Ascending aorta (tissue), 2 donors: ENCODE results near the gene LILRB4. TPM values are rescaled to one million over a fixed set of nuclear protein-coding genes. Genes with fewer than 3 reads are reported as not detected.
A peak's percentile ranks its signal among the peaks of the same experiment; 100 is the strongest.
"Not testable (repeated sequence)": the region's sequence is repeated elsewhere in the genome, so short reads cannot be mapped to it uniquely, and the experiment has no call there.

ENCODE experiments used
- DNase-seq, 2 donors: peaks; one replicate each; pipeline ENCODE4 v3.0.0-alpha.2; 2019; ENCODE audit warnings: low spot score in 2 of 2
- H3K27ac ChIP-seq, 2 donors: fragments of 200-600 bp; sonication (generic); one replicate each; pipeline ENCODE4 v1.5.1; 2016 to 2017; ENCODE audit warnings: mild to moderate bottlenecking in 1 of 2
- H3K27me3 ChIP-seq: fragments of 200-600 bp; sonication (generic); one replicate; pipeline ENCODE4 v1.5.1; 2017
- H3K36me3 ChIP-seq, 2 donors: fragments of 200-600 bp; sonication (generic); one replicate each; pipeline ENCODE4 v1.5.1; 2016
- H3K4me1 ChIP-seq, 2 donors: fragments of 200-600 bp; sonication (generic); one replicate each; pipeline ENCODE4 v1.5.1; 2016 to 2017; ENCODE audit warnings: mild to moderate bottlenecking in 1 of 2
- H3K4me3 ChIP-seq, 2 donors: fragments of 200-600 bp; sonication (generic); one replicate each; pipeline ENCODE4 v1.5.1; 2016 to 2017; ENCODE audit warnings: mild to moderate bottlenecking in 1 of 2
- H3K9me3 ChIP-seq, 2 donors: fragments of 200-600 bp; sonication (generic); one replicate each; pipeline ENCODE4 v1.5.1; 2016
- intact Hi-C: fragments of 100-400 bp; cut with DNase I; formaldehyde crosslinking; loops from one replicate; pipeline ENCODE4 v1.15.1; 2023
- total RNA-seq: library from RNA; depleted of rRNA; stranded (reverse); fragments of >200 nt; gene quantifications from one replicate; pipeline ENCODE4 v1.1.0, GENCODE V29; 2016
- TF ChIP-seq, protein P1 (sequence below), 3 experiments: fragments of 200-600 bp in 2 of 3; fragments of 450-650 bp in 1 of 3; sonication (generic) in 2 of 3; IDR thresholded peaks; one replicate each; pipeline ENCODE4 v1.5.1; 2016 to 2019; ENCODE audit warnings: antibody characterized with exemption in 3 of 3, mild to moderate bottlenecking in 1 of 3, moderate library complexity in 1 of 3

Gene LILRB4
- total RNA-seq, 1 donor from 2014 or later = 0.64 TPM

DNA sequence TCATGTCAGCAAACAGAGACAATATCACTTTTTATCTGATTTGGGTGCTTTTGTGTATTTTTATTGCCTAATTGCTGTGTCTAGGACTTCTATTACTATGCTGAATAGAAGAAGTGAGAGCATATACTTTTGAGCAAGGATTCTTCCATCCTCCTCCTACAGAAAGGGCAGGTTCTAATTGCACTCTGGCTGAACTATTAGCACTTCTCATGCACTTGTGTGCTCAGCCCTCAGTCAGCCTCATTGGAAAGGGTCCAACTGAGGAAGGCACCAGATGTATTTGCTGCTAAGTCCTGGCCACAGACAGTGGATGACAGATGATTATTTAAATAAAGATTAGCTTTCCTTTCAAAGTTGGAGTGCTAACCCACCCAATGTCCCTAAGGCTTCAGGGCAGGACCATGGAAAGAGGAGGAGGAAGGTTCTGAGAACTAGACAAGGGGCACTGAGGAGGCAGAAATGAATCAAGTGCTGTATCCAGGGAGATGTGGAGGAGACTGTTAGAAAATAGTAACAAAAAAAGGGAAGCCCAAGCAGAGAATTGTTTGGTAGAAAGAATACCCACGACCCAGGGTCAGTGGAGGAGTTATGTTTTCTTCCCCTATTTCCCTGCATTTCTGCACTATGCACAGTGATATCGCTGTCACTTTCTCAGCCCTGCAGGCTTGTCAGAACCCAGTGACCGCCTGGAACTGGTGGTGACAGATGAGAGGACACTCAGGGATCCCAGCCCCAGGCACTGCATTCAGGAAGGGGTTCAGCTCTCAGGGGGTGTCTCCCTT lies 8.0 kb downstream of the LILRB4 start:
- no peak for DNase-seq
- no peaks in the 10 kb centered on the region for H3K27me3 ChIP-seq
- H3K4me1 ChIP-seq = no peaks in the 10 kb centered on the region
- H3K4me3 ChIP-seq = no peak overlapping the region
- H3K9me3 ChIP-seq = no peaks in the 10 kb centered on the region
- intact Hi-C loops = no loop called here
- H3K36me3 ChIP-seq = no peaks in the 10 kb centered on the region
- TF ChIP-seq, protein P1, sequence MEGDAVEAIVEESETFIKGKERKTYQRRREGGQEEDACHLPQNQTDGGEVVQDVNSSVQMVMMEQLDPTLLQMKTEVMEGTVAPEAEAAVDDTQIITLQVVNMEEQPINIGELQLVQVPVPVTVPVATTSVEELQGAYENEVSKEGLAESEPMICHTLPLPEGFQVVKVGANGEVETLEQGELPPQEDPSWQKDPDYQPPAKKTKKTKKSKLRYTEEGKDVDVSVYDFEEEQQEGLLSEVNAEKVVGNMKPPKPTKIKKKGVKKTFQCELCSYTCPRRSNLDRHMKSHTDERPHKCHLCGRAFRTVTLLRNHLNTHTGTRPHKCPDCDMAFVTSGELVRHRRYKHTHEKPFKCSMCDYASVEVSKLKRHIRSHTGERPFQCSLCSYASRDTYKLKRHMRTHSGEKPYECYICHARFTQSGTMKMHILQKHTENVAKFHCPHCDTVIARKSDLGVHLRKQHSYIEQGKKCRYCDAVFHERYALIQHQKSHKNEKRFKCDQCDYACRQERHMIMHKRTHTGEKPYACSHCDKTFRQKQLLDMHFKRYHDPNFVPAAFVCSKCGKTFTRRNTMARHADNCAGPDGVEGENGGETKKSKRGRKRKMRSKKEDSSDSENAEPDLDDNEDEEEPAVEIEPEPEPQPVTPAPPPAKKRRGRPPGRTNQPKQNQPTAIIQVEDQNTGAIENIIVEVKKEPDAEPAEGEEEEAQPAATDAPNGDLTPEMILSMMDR (IDR thresholded peaks at IDR 0.05) = no peak
- no peak overlapping the region for H3K27ac ChIP-seq

DNA sequence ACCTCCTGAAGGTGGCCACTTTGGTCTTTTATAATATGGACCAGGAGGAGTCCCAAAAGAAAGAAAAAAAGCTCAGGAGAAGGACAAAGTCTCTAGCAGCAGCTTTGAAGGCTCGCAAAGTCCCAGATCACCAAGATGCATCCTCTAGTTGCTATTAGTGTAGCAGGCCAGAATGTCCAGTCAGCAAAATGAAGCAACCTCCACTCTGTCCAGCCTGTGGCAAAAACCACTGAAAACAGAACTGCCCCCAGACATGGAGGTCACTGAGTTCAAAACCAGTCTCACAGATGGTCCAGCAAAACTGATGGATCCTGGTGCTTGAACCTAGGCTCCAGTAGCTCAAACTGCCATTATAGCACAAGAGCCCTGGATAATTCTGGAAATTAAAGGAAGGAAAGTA lies 10.4 kb downstream of the LILRB4 start:
- TF ChIP-seq, protein P1 (IDR thresholded peaks at IDR 0.05) = no peak
- H3K27ac ChIP-seq = no peak overlapping the region
- intact Hi-C loops = no loop called here
- H3K4me1 ChIP-seq = no peaks in the 10 kb centered on the region
- DNase-seq = no peak
- no peak overlapping the region for H3K4me3 ChIP-seq
- H3K36me3 ChIP-seq = no peaks in the 10 kb centered on the region
- no peaks in the 10 kb centered on the region for H3K27me3 ChIP-seq
- no peaks in the 10 kb centered on the region for H3K9me3 ChIP-seq

DNA sequence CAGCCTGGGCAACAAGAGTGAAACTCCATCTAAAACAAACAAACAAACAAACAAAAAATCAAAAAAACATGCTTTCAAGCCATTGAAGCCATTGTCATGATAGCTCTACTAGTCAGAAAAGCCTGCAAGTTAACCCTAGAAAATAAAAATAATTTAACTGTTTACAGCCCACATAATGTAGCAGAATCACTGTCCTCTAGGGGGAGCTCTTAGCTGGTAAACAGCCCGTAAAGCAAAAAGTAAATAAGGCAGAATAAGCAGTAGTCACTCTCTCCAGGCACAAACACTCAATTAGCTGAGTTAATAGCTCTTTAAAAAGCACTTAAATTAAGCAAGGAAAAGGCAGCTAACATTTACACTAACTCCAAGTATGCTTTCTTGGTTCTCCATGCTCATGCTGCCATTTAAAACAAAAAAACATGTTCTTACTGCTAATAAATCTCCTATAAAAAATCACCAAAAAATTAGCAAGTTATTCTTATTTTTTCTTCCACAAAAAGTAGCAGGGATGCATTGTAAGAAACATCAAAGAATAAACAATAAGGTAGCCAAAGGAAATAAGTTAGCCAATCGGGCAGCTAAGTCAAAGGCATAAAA lies 11.3 kb downstream of the LILRB4 start:
- H3K36me3 ChIP-seq = no peaks in the 10 kb centered on the region
- H3K9me3 ChIP-seq = no peaks in the 10 kb centered on the region
- H3K4me3 ChIP-seq = no peak overlapping the region
- intact Hi-C loops = no loop called here
- DNase-seq = no peak
- TF ChIP-seq, protein P1 (IDR thresholded peaks at IDR 0.05) = peak in 1 of 3 experiments; percentile 27
- H3K27ac ChIP-seq = no peak overlapping the region
- H3K27me3 ChIP-seq = no peaks in the 10 kb centered on the region
- no peaks in the 10 kb centered on the region for H3K4me1 ChIP-seq

DNA sequence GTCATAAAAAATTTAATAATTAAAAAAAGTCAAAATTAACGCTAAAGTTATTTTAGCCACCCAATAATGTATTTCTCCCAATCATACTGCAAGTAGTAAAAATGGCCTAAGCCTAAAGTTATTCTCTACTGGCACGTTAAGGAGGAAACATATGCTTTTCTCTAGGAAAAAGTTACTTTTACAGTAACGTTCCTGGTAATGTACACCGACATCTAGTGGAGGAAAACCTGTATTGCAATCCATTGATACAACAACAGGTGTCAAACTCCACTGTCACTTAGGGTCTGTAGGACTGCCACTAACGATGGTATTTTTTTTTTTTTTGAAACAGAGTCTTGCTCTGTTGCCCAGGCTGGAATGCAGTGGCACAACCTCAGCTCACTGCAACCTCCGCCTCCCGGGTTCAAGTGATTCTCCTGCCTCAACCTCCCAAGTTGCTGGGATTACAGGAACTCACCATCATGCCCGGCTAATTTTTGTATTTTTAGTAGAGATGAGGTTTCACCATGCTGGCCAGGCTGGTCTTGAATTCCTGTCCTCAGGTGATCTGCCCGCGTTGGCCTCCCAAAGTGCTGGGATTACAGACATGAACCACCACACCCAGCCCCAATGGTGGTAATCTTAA lies 13.5 kb downstream of the LILRB4 start:
- H3K27ac ChIP-seq, H3K27me3 ChIP-seq, H3K9me3 ChIP-seq, H3K4me3 ChIP-seq, H3K4me1 ChIP-seq, DNase-seq, H3K36me3 ChIP-seq: not testable (repeated sequence)
- intact Hi-C loops = loop anchor here (5.0 kb wide), 1 partner anchor 194 kb away; no protein-coding TSS in a partner anchor
- TF ChIP-seq, protein P1 (IDR thresholded peaks at IDR 0.05) = peak; percentile 53 to 83 (median 82)

DNA sequence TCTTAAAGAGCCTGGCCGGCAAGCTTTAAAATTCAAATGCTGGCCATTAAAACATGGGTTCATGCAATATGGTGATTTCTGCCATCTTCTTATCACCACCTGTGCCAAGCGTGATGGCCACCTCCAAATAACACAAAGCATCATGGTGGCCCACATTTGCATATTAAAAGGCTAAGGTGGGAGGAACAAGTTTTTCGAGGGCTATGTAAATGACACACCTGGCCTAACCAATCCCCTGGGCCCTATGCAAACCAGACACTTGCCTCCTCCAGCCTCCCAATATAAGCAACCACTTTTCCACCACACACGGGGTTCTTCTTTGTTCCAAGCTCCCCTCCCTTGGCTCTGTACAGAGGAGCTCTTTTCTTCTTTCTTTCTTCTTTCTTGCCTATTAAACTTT lies 14.4 kb downstream of the LILRB4 start:
- intact Hi-C loops = loop anchor here (5.0 kb wide), 1 partner anchor 195 kb away; no protein-coding TSS in a partner anchor
- no peaks in the 10 kb centered on the region for H3K9me3 ChIP-seq
- no peak overlapping the region for H3K4me3 ChIP-seq
- H3K27me3 ChIP-seq = no peaks in the 10 kb centered on the region
- no peaks in the 10 kb centered on the region for H3K36me3 ChIP-seq
- H3K27ac ChIP-seq = no peak overlapping the region
- TF ChIP-seq, protein P1 (IDR thresholded peaks at IDR 0.05) = no peak
- H3K4me1 ChIP-seq = no peaks in the 10 kb centered on the region
- DNase-seq = no peak

DNA sequence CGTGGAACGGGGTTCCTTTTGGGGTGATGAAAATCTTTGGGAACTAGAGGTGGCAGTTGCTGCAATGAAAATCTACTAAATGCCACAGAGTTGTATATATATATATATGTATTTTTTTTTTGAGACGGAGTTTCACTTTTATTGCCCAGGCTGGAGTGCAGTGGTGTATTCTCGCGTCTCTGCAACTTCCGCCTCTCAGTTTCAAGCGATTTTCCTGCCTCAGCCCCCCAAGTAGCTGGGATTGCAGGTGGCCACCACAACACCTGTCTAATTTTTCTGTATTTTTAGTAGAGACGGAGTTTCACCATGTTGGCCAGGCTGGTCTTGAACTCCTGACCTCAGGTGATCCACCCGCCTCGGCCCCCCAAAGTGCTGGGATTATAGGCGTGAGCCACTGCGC lies 18.8 kb downstream of the LILRB4 start:
- H3K4me3 ChIP-seq, H3K9me3 ChIP-seq, H3K4me1 ChIP-seq, H3K27ac ChIP-seq, intact Hi-C loops, DNase-seq, H3K27me3 ChIP-seq, H3K36me3 ChIP-seq: not testable (repeated sequence)
